C4-2B (cell line): Measurements from ENCODE around the gene GLT1D1.

ENCODE experiments used
- H3K27ac ChIP-seq: fragments of 450-650 bp; 2 replicates; pipeline ENCODE4 v1.5.1; 2017
- ZFX ChIP-seq: fragments of 450-650 bp; IDR thresholded peaks from 2 replicates; pipeline ENCODE4 v1.6.1; 2017
- TF ChIP-seq, protein P1 (sequence below): fragments of 450-650 bp; conservative IDR thresholded peaks from 2 replicates; pipeline ENCODE4 v1.5.1; 2017; ENCODE audit warnings: mild to moderate bottlenecking

Gene GLT1D1

DNA sequence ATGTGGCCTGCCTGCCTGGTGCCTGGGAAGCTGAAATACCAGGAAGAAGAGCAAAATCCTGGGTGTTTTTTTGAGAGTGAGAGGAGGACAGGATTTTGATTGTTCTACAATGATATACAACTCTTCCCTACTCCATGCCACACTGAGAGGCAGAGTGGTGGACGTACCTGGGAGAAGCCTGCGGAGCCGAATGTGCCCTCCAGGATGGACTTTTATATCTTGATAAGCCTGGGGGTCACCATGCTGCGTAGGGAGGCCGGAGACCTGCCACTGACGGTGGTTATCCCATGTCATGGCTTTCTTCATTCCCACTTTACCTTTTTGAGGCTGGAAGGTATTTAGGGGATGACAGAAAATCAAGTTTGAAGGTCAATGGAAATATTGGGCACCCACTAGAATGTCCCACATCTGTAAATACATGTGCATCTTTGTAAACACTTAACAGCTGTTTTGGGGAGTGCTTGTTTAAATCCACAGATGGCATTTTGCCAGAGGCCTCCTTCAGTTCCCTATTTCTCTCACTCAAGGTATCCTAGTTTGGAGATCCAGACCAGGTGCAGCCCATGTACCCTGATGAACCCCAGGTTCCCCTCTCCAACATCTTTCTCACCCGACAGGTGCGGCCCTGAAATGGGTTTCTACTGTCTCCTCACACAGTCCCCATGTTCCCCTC is 1.1 kb upstream of the GLT1D1 start:
- TF ChIP-seq ZFX: no peak
- TF ChIP-seq, protein P1, sequence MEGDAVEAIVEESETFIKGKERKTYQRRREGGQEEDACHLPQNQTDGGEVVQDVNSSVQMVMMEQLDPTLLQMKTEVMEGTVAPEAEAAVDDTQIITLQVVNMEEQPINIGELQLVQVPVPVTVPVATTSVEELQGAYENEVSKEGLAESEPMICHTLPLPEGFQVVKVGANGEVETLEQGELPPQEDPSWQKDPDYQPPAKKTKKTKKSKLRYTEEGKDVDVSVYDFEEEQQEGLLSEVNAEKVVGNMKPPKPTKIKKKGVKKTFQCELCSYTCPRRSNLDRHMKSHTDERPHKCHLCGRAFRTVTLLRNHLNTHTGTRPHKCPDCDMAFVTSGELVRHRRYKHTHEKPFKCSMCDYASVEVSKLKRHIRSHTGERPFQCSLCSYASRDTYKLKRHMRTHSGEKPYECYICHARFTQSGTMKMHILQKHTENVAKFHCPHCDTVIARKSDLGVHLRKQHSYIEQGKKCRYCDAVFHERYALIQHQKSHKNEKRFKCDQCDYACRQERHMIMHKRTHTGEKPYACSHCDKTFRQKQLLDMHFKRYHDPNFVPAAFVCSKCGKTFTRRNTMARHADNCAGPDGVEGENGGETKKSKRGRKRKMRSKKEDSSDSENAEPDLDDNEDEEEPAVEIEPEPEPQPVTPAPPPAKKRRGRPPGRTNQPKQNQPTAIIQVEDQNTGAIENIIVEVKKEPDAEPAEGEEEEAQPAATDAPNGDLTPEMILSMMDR: no peak
- no peak overlapping the region for H3K27ac ChIP-seq

DNA sequence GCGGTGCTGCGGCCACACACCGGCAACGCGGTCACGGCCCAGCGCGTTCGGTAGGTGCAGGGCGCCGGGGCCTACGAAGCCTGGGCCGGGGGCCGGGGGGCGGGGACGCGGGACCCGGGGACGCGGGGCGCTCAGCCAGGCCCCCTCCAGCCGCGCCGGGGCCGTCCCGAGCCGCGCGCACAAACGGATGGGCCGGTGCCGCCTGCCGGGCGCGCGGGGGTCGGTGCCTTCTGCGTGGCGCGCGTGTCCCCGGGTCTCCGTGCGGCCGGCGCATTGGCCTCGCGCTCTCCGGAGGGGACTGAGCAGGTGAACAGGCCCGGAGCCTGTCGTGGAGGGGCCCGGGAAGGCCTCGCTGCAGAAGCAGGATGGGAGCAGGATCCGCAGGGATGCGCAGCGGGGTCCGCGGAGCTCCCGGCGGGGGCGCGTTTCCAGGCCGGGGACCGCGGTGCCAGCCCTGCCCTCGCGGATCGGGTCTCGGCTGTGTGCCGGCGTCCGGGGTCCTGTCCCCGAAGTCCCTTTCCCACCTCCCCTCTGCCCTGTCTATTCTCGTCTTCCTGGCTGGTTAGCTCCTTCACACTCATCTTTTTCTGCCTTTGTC is 421 bp downstream of the GLT1D1 start:
- H3K27ac ChIP-seq: no peak overlapping the region

GRCh38 chr12:128856035-128856790 is 2.9 kb downstream of the GLT1D1 start:
- H3K27ac ChIP-seq: no peak overlapping the region
- TF ChIP-seq, protein P1: no peak
- no peak for TF ChIP-seq ZFX

More for the DNA sequence above, 421 bp downstream of the GLT1D1 start:
- TF ChIP-seq ZFX: no peak
- TF ChIP-seq, protein P1: no peak

DNA sequence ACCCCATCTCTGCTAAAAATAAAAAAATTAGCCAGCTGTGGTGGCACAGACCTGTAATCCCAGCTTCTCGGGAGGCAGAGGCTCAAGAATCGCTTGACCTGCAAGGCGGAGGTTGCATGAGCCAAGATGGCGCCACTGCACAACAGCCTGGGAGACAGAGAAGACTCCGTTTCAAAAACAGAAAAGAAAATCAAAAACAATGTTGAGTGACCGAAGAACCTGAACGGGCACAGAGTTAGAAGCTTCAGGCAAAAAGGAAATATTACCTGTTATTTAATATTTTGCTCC is 3.5 kb downstream of the GLT1D1 start:
- no peak overlapping the region for H3K27ac ChIP-seq

GRCh38 chr12:128857133-128857763 is 4.0 kb downstream of the GLT1D1 start:
- no peak overlapping the region for H3K27ac ChIP-seq
- TF ChIP-seq, protein P1: no peak
- no peak for TF ChIP-seq ZFX

More for the DNA sequence above, 3.5 kb downstream of the GLT1D1 start:
- TF ChIP-seq, protein P1: no peak
- TF ChIP-seq ZFX: no peak

GRCh38 chr12:128859311-128859710 is 6.0 kb downstream of the GLT1D1 start:
- H3K27ac ChIP-seq: no peak overlapping the region

More at GRCh38 chr12:128859311-128859710, 6.0 kb downstream of the GLT1D1 start:
- TF ChIP-seq, protein P1: no peak
- TF ChIP-seq ZFX: no peak
